GM06990 (cell line): ENCODE results near the gene SH3BGRL2.

Source experiments
- DNase-seq: peaks from one replicate; pipeline ENCODE4 v3.0.0-alpha.2; 2011; ENCODE audit not compliant: insufficient read length; ENCODE audit errors: extremely low read depth
- H3K27me3 ChIP-seq: replicated peaks from 2 replicates; pipeline ENCODE4 v1.6.0; 2011; ENCODE audit warnings: low read length; ENCODE audit not compliant: control insufficient read depth, insufficient read depth
- H3K36me3 ChIP-seq: 2 replicates; pipeline ENCODE4 v1.5.1; 2011; ENCODE audit warnings: low read length; ENCODE audit not compliant: control insufficient read depth, insufficient read depth
- H3K4me3 ChIP-seq: replicated peaks from 2 replicates; pipeline ENCODE4 v1.5.1; 2011; ENCODE audit warnings: low read depth, mild to moderate bottlenecking, control low read depth, low read length
- CTCF ChIP-seq: IDR thresholded peaks from 2 replicates; pipeline ENCODE4 v1.5.1; 2011; ENCODE audit warnings: low read length, control low read depth, mild to moderate bottlenecking, inconsistent platforms; ENCODE audit not compliant: insufficient read depth, poor library complexity, severe bottlenecking

SH3BGRL2 gene

GRCh38 chr6:79604583-79605037, 26.5 kb upstream of the SH3BGRL2 start:
- DNase-seq, result no peak
- TF ChIP-seq CTCF, result no peak

GRCh38 chr6:79605061-79605460, 26.1 kb upstream of the SH3BGRL2 start:
- Histone ChIP-seq H3K4me3 (no peak overlapping the region), H3K27me3 (no peaks in the 10 kb centered on the region), H3K36me3 (no peaks in the 10 kb centered on the region)
- no peak for DNase-seq
- TF ChIP-seq CTCF, result no peak

More at GRCh38 chr6:79604583-79605037, 26.5 kb upstream of the SH3BGRL2 start:
- Histone ChIP-seq H3K4me3 (no peak overlapping the region), H3K27me3 (no peaks in the 10 kb centered on the region), H3K36me3 (no peaks in the 10 kb centered on the region)

DNA sequence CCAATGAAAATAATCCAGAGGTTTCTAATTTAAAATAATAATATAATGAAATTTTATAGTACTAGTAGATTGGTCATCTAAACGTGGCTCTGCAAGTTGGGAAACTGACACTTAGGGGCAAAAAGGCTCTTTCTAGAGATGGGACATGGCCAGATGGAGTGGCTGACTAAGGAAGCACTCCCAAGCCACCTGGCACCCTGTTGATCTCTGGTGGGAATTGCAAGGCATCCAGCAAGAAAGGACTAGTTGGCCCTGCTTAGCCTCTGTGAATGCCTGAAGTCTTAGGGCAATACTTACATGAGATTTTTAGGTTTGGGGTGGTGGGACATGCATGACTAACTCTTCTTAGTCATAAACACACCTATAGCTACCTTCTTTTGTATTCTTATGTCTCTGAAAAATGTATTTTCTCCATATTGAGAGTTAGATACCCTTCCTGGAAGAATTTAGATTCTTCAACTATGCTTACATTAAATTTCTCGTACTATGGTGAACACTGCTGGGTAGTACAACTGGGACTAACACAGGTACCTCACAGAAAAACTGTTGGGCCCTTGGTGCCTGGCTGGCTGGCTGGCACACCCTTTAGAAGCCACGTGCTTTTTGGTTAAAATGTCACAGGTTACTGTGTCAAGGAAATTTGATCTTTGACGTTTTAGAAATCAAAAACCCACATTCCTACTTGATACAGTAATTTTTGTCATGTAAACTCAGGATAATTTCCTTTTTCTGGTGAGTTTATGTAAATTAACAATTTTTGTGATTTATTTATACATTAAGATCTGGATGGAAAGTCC, 25.0 kb upstream of the SH3BGRL2 start:
- no peaks in the 10 kb centered on the region for H3K27me3 ChIP-seq
- no peaks in the 10 kb centered on the region for H3K36me3 ChIP-seq
- H3K4me3 ChIP-seq, result no peak overlapping the region
- DNase-seq, result no peak
- TF ChIP-seq CTCF, result no peak

DNA sequence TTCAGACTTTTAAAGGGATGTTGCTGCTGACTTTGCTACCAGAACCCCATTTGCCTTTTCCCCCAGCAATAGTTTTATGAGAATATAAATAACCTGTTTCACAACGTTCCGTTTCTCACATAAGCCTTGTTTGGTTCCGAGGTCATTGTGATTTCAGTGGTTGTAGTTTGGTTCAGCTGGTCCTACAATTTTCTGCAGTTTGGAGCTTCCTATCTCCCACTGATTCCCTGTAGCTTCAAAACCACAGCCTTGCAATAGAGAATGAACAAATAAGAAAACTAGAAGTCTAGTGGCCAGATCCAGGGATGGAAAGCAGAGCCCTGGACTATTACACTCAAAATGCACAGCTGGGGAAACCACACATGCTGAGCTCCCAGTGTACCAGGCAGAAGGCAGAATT, 24.1 kb upstream of the SH3BGRL2 start:
- no peak overlapping the region for H3K4me3 ChIP-seq
- no peaks in the 10 kb centered on the region for H3K36me3 ChIP-seq
- DNase-seq, result no peak
- no peaks in the 10 kb centered on the region for H3K27me3 ChIP-seq
- TF ChIP-seq CTCF, result no peak

GRCh38 chr6:79608334-79609224, 22.6 kb upstream of the SH3BGRL2 start:
- Histone ChIP-seq H3K36me3 (no peaks in the 10 kb centered on the region), H3K27me3 (no peaks in the 10 kb centered on the region), H3K4me3 (no peak overlapping the region)
- no peak for DNase-seq
- no peak for TF ChIP-seq CTCF
